HL-60 (cell line): Measurements from ENCODE around the gene TRIO.

Experiments
- CTCF ChIP-seq: IDR thresholded peaks from one replicate; pipeline ENCODE4 v1.5.1; 2011; ENCODE audit warnings: low read length, control low read depth, inconsistent platforms; ENCODE audit not compliant: insufficient read depth
- POLR2AphosphoS5 ChIP-seq: IDR thresholded peaks from 2 replicates; pipeline ENCODE4 v1.6.1; 2012; ENCODE audit warnings: low read depth
- REST ChIP-seq: IDR thresholded peaks from 2 replicates; pipeline ENCODE4 v1.6.1; 2012; ENCODE audit warnings: low read depth; ENCODE audit not compliant: insufficient replicate concordance

GRCh38 chr5:14249258-14250082 lies 106.3 kb downstream of the TRIO start:
- no peak for TF ChIP-seq CTCF
- no peak for TF ChIP-seq REST
- TF ChIP-seq POLR2AphosphoS5 = no peak
